Thyroid gland (tissue), 4 donors: ENCODE data around the gene ULK4. TPM values are rescaled to one million over a fixed set of nuclear protein-coding genes. Genes with fewer than 3 reads are reported as not detected.
"Not testable (repeated sequence)": the region's sequence is repeated elsewhere in the genome, so short reads cannot be mapped to it uniquely, and the experiment has no call there.

Source experiments
- DNase-seq, 2 donors: peaks; one replicate each; pipeline ENCODE4 v3.0.0-alpha.2; 2019
- H3K27ac ChIP-seq, 3 donors: fragments of 200-600 bp; sonication (generic); 1 replicate in 2 of 3; 2 replicates in 1 of 3; pipeline ENCODE4 v1.5.1; 2016 to 2019; ENCODE audit warnings: mild to moderate bottlenecking in 1 of 3, moderate library complexity in 1 of 3
- H3K27me3 ChIP-seq: fragments of 200-600 bp; sonication (generic); one replicate; pipeline ENCODE4 v1.5.1; 2019
- H3K36me3 ChIP-seq, 2 donors: fragments of 200-600 bp; sonication (generic); one replicate each; pipeline ENCODE4 v1.5.1; 2016 to 2019
- H3K4me1 ChIP-seq, 2 donors: fragments of 200-600 bp; sonication (generic); one replicate each; pipeline ENCODE4 v1.5.1; 2017 to 2019
- H3K4me3 ChIP-seq, 3 donors: fragments of 200-600 bp; sonication (generic); replicated peaks in 1 of 3; 1 replicate in 2 of 3; 2 replicates in 1 of 3; pipeline ENCODE4 v1.5.1; 2016; ENCODE audit warnings: mild to moderate bottlenecking in 1 of 3
- H3K9me3 ChIP-seq: fragments of 200-600 bp; sonication (generic); one replicate; pipeline ENCODE4 v1.5.1; 2017
- CTCF ChIP-seq, 6 experiments: fragments of 200-600 bp in 3 of 6; fragments of 450-650 bp in 3 of 6; sonication (generic) in 3 of 6; IDR thresholded peaks; one replicate each; pipeline ENCODE4 v1.5.1; 2016 to 2019; ENCODE audit warnings: antibody characterized with exemption in 6 of 6, mild to moderate bottlenecking in 2 of 6, inconsistent platforms in 1 of 6, moderate library complexity in 1 of 6
- POLR2A ChIP-seq, 2 donors: fragments of 450-650 bp; IDR thresholded peaks; one replicate each; pipeline ENCODE4 v1.6.1; 2017; ENCODE audit warnings: antibody characterized with exemption in 2 of 2, mild to moderate bottlenecking in 2 of 2, moderate library complexity in 1 of 2
- WGBS, 2 donors: methylation state at CpG; one replicate each; pipeline ENCODE4 v1.1.5; 2017; 5-methylcytosine and 5-hydroxymethylcytosine counted together
- intact Hi-C: fragments of 100-400 bp; cut with DNase I; formaldehyde crosslinking; loops from one replicate; pipeline ENCODE4 v1.15.1; 2023
- total RNA-seq, 4 donors: library from RNA; depleted of rRNA; stranded (reverse); fragments of >200 nt; gene quantifications; one replicate each; pipeline ENCODE4 v1.2.3, GENCODE V29; 2016

Gene ULK4
- total RNA-seq, 4 donors from 2014 or later, result 18.7 to 58.2 (median 43.3) TPM

- intact Hi-C loops, result no loop called here
- Histone ChIP-seq H3K9me3 (no peaks in the 10 kb centered on the region), H3K36me3 (no peaks in the 10 kb centered on the region), H3K27me3 (no peaks in the 10 kb centered on the region), H3K4me1 (no peaks in the 10 kb centered on the region), H3K27ac (no peak overlapping the region), H3K4me3 (no peak overlapping the region)
- DNase-seq, result no peak
- 92 to 98% methylated on average over 3 of the region's 3 CpGs for WGBS, 2 donors
- no peak for TF ChIP-seq CTCF (IDR thresholded peaks at IDR 0.05)
- no peak for TF ChIP-seq POLR2A (IDR thresholded peaks at IDR 0.05)
These were observed 27.6 kb upstream of the ULK4 start for GRCh38 chr3:41989518-41989917.

GRCh38 chr3:41987627-41988026, 25.7 kb upstream of the ULK4 start:
- Histone ChIP-seq H3K4me3 (no peak overlapping the region), H3K36me3 (no peaks in the 10 kb centered on the region), H3K4me1 (no peaks in the 10 kb centered on the region), H3K9me3 (no peaks in the 10 kb centered on the region), H3K27me3 (no peaks in the 10 kb centered on the region), H3K27ac (no peak overlapping the region)
- WGBS, 2 donors, result 92 to 94% methylated on average over 5 of the region's 5 CpGs
- no peak for DNase-seq
- no peak for TF ChIP-seq CTCF (IDR thresholded peaks at IDR 0.05)
- no peak for TF ChIP-seq POLR2A (IDR thresholded peaks at IDR 0.05)
- intact Hi-C loops, result no loop called here

- intact Hi-C loops, result no loop called here
- H3K27me3 ChIP-seq, result no peaks in the 10 kb centered on the region
These were observed 24.7 kb upstream of the ULK4 start for GRCh38 chr3:41986561-41986960.

GRCh38 chr3:41985018-41985417, 23.1 kb upstream of the ULK4 start:
- no peak overlapping the region for H3K27ac ChIP-seq
- intact Hi-C loops, result no loop called here
- 80 to 83% methylated on average over 1 of the region's 1 CpG for WGBS, 2 donors
- no peak overlapping the region for H3K4me3 ChIP-seq
- no peaks in the 10 kb centered on the region for H3K4me1 ChIP-seq
- DNase-seq, result no peak
- H3K36me3 ChIP-seq, result no peaks in the 10 kb centered on the region
- H3K9me3 ChIP-seq, result no peaks in the 10 kb centered on the region
- TF ChIP-seq CTCF (IDR thresholded peaks at IDR 0.05) (no peak), POLR2A (IDR thresholded peaks at IDR 0.05) (no peak)
- no peaks in the 10 kb centered on the region for H3K27me3 ChIP-seq

More at GRCh38 chr3:41986561-41986960, 24.7 kb upstream of the ULK4 start:
- H3K9me3 ChIP-seq, result no peaks in the 10 kb centered on the region
- H3K4me3 ChIP-seq, result no peak overlapping the region
- no peaks in the 10 kb centered on the region for H3K36me3 ChIP-seq
- 67 to 86% methylated on average over 2 of the region's 2 CpGs for WGBS, 2 donors
- H3K27ac ChIP-seq, result no peak overlapping the region
- no peak for DNase-seq
- no peak for TF ChIP-seq POLR2A (IDR thresholded peaks at IDR 0.05)
- no peak for TF ChIP-seq CTCF (IDR thresholded peaks at IDR 0.05)
- H3K4me1 ChIP-seq, result no peaks in the 10 kb centered on the region

- intact Hi-C loops, H3K9me3 ChIP-seq, H3K27me3 ChIP-seq, H3K36me3 ChIP-seq, H3K4me1 ChIP-seq, DNase-seq, H3K27ac ChIP-seq, H3K4me3 ChIP-seq: not testable (repeated sequence)
- WGBS, 2 donors, result 84 to 92% methylated on average over 5 to 16 of the region's 32 CpGs
These were observed 21.2 kb upstream of the ULK4 start for GRCh38 chr3:41983091-41983490.

- 68 to 72% methylated on average over 5 of the region's 5 CpGs for WGBS, 2 donors
- not testable (repeated sequence) for H3K36me3 ChIP-seq
These were observed 15.5 kb upstream of the ULK4 start for GRCh38 chr3:41977401-41977800.

More at GRCh38 chr3:41977401-41977800, 15.5 kb upstream of the ULK4 start:
- H3K9me3 ChIP-seq, intact Hi-C loops, H3K27ac ChIP-seq, H3K4me3 ChIP-seq, DNase-seq, H3K4me1 ChIP-seq, H3K27me3 ChIP-seq: not testable (repeated sequence)
